GM12864 (cell line): Measurements from ENCODE around the gene CDYL.
"Not testable (repeated sequence)": the region's sequence is repeated elsewhere in the genome, so short reads cannot be mapped to it uniquely, and the experiment has no call there.

ENCODE experiments used
- DNase-seq: peaks from one replicate; pipeline ENCODE4 v3.0.0-alpha.2; 2011; ENCODE audit warnings: low read depth
- H3K4me3 ChIP-seq: 2 replicates; pipeline ENCODE4 v1.5.1; 2011; ENCODE audit warnings: mild to moderate bottlenecking, low read depth, low read length, control low read depth
- CTCF ChIP-seq: IDR thresholded peaks from 2 replicates; pipeline ENCODE4 v1.5.1; 2011; ENCODE audit warnings: low read depth, mild to moderate bottlenecking, moderate library complexity, low read length, control low read depth, inconsistent platforms; ENCODE audit errors: missing control alignments

Gene CDYL

GRCh38 chr6:4848382-4849068 lies 72.3 kb downstream of the CDYL start:
- H3K4me3 ChIP-seq, result no peak overlapping the region
- no peak for DNase-seq
- peak; percentile 52 for TF ChIP-seq CTCF

GRCh38 chr6:4849226-4850022 lies 73.2 kb downstream of the CDYL start:
- DNase-seq, result no peak
- no peak for TF ChIP-seq CTCF
- no peak overlapping the region for H3K4me3 ChIP-seq

- no peak for DNase-seq
- H3K4me3 ChIP-seq, result no peak overlapping the region
- TF ChIP-seq CTCF, result no peak
These were observed 74.8 kb downstream of the CDYL start for GRCh38 chr6:4851035-4851434.

- not testable (repeated sequence) for DNase-seq, H3K4me3 ChIP-seq
These were observed 76.0 kb downstream of the CDYL start for GRCh38 chr6:4852186-4852585.

- DNase-seq, result no peak
- TF ChIP-seq CTCF, result no peak
- H3K4me3 ChIP-seq, result no peak overlapping the region
These were observed 76.7 kb downstream of the CDYL start for GRCh38 chr6:4852938-4853337.

GRCh38 chr6:4853349-4853748 lies 77.1 kb downstream of the CDYL start:
- no peak for TF ChIP-seq CTCF
- DNase-seq, result no peak
- H3K4me3 ChIP-seq, result no peak overlapping the region

GRCh38 chr6:4853782-4854511 lies 77.7 kb downstream of the CDYL start:
- TF ChIP-seq CTCF, result no peak
- no peak overlapping the region for H3K4me3 ChIP-seq
- no peak for DNase-seq
